SK-N-SH treated with all-trans-retinoic acid at 6 μM for 48 hours (cell line): ENCODE results near the gene GJB4.

Source experiments
- ARNTL ChIP-seq: fragments of 450-650 bp; formaldehyde crosslinking; IDR thresholded peaks from 2 replicates; pipeline ENCODE4 v1.5.0; 2020; ENCODE audit warnings: low read depth, mild to moderate bottlenecking, moderate library complexity, borderline replicate concordance
- CSDC2 ChIP-seq: fragments of 250-450 bp; sonication (Bioruptor Pico); IDR thresholded peaks from 2 replicates; pipeline ENCODE4 v1.5.0; 2020; ENCODE audit warnings: mild to moderate bottlenecking, moderate library complexity
- OSR1 ChIP-seq: fragments of 250-450 bp; sonication (Bioruptor Pico); IDR thresholded peaks from 2 replicates; pipeline ENCODE4 v1.8.0; 2022; ENCODE audit warnings: moderate library complexity, mild to moderate bottlenecking, inconsistent platforms
- RARB ChIP-seq: fragments of 250-450 bp; sonication (Bioruptor Pico); IDR thresholded peaks from 2 replicates; pipeline ENCODE4 v1.8.0; 2021; ENCODE audit warnings: mild to moderate bottlenecking, moderate library complexity
- ZFP3 ChIP-seq: fragments of 250-450 bp; sonication (Bioruptor Pico); IDR thresholded peaks from 2 replicates; pipeline ENCODE4 v1.5.0; 2020; ENCODE audit warnings: mild to moderate bottlenecking, moderate library complexity
- ZFP30 ChIP-seq: fragments of 450-650 bp; formaldehyde crosslinking; IDR thresholded peaks from 2 replicates; pipeline ENCODE4 v1.5.0; 2022; ENCODE audit warnings: mild to moderate bottlenecking, moderate library complexity
- ZNF565 ChIP-seq: fragments of 450-650 bp; formaldehyde crosslinking; conservative IDR thresholded peaks from 2 replicates; pipeline ENCODE4 v1.5.0; 2020; ENCODE audit warnings: low read depth, mild to moderate bottlenecking, moderate library complexity
- TF ChIP-seq, protein P1 (sequence below): fragments of 250-450 bp; sonication (Bioruptor Pico); IDR thresholded peaks from 2 replicates; pipeline ENCODE4 v1.8.0; 2020; ENCODE audit warnings: mild to moderate bottlenecking, moderate library complexity, borderline replicate concordance
- TF ChIP-seq, protein P2 (sequence below): fragments of 250-450 bp; sonication (Bioruptor Pico); IDR thresholded peaks from 2 replicates; pipeline ENCODE4 v1.8.0; 2021; ENCODE audit warnings: low read depth, mild to moderate bottlenecking, moderate library complexity, borderline replicate concordance

DNA sequence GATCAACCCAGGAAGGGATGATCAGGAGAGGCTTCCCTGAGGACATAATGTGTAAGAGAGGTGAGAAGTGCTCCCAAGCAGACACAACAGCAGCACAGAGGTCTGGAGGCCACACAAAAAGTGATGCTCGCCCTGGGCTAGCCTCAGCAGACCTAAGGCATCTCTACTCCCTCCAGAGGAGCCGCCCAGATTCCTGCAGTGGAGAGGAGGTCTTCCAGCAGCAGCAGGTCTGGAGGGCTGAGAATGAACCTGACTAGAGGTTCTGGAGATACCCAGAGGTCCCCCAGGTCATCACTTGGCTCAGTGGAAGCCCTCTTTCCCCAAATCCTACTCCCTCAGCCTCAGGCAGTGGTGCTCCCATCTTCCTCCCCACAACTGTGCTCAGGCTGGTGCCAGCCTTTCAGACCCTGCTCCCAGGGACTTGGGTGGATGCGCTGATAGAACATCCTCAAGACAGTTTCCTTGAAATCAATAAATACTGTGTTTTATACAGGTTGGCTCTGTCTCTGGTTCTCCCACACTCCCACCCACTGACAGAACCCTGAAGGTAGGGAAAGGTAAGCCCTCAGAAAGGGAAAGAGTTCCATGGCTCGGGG is 26.4 kb downstream of the GJB4 start:
- TF ChIP-seq, protein P1, sequence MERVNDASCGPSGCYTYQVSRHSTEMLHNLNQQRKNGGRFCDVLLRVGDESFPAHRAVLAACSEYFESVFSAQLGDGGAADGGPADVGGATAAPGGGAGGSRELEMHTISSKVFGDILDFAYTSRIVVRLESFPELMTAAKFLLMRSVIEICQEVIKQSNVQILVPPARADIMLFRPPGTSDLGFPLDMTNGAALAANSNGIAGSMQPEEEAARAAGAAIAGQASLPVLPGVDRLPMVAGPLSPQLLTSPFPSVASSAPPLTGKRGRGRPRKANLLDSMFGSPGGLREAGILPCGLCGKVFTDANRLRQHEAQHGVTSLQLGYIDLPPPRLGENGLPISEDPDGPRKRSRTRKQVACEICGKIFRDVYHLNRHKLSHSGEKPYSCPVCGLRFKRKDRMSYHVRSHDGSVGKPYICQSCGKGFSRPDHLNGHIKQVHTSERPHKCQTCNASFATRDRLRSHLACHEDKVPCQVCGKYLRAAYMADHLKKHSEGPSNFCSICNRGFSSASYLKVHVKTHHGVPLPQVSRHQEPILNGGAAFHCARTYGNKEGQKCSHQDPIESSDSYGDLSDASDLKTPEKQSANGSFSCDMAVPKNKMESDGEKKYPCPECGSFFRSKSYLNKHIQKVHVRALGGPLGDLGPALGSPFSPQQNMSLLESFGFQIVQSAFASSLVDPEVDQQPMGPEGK: no peak
- TF ChIP-seq OSR1: no peak
- TF ChIP-seq ZNF565 (CRISPR knock-in tag): no peak
- TF ChIP-seq, protein P2, sequence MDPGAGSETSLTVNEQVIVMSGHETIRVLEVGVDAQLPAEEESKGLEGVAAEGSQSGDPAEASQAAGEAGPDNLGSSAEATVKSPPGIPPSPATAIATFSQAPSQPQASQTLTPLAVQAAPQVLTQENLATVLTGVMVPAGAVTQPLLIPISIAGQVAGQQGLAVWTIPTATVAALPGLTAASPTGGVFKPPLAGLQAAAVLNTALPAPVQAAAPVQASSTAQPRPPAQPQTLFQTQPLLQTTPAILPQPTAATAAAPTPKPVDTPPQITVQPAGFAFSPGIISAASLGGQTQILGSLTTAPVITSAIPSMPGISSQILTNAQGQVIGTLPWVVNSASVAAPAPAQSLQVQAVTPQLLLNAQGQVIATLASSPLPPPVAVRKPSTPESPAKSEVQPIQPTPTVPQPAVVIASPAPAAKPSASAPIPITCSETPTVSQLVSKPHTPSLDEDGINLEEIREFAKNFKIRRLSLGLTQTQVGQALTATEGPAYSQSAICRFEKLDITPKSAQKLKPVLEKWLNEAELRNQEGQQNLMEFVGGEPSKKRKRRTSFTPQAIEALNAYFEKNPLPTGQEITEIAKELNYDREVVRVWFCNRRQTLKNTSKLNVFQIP (CRISPR knock-in tag): no peak
- no peak for TF ChIP-seq ARNTL
- TF ChIP-seq ZFP3: no peak
- no peak for TF ChIP-seq CSDC2 (CRISPR knock-in tag)
- TF ChIP-seq RARB: no peak
- no peak for TF ChIP-seq ZFP30 (CRISPR knock-in tag)
